ENCODE results near the gene KCNH6. TPM values are rescaled to one million over a fixed set of nuclear protein-coding genes. Genes with fewer than 3 reads are reported as not detected.

The KCNH6 gene
- total RNA-seq, 3 donors from 2014 or later (not counting 1 experiment from before 2014, with no cell fraction given), result not detected

DNA sequence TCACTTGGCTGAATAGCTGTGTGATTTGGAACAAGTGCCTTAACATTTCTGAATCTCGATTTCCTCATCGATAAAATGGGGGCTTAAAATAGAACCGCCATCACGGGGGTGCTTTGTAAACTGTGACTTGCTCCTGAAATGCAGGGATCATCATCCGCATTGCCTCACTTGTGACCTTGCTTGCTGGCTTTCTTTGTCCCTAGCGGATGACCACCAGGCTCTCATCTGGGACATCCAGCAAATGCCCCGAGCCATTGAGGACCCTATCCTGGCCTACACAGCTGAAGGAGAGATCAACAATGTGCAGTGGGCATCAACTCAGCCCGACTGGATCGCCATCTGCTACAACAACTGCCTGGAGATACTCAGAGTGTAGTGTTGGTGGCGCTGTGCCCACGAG is 65.6 kb downstream of the KCNH6 start:
- peaks cover 7% of the 10 kb centered on the region for H3K4me1 ChIP-seq (ENCODE audit: control insufficient read depth, insufficient read depth, low read length)
- no peak for DNase-seq
- 92% methylated on average over 11 of the region's 11 CpGs for WGBS (ENCODE audit: insufficient coverage)
- no peak overlapping the region for H3K27ac ChIP-seq (ENCODE audit: low read length)
- Mint-ChIP-seq H3K4me3 (no peak overlapping the region), H3K9me3 (no peaks in the 10 kb centered on the region), H3K4me1 (peaks cover 17 to 33% of the 10 kb centered on the region in 2 donors), H3K27ac (no peak overlapping the region), H3K36me3 (peaks cover 12% of the 10 kb centered on the region), H3K27me3 (ENCODE audit: low read depth in 2 of 2) (no peaks in the 10 kb centered on the region)
- H3K4me3 ChIP-seq (ENCODE audit: low read length), result no peak overlapping the region
- no peaks in the 10 kb centered on the region for H3K27me3 ChIP-seq (ENCODE audit: control insufficient read depth, insufficient read depth, low read length)
- intact Hi-C loops (cut with micrococcal nuclease), result no loop called here
- H3K9me3 ChIP-seq (ENCODE audit: control insufficient read depth, insufficient read depth, low read length), result no peaks in the 10 kb centered on the region
- TF ChIP-seq, protein P1, sequence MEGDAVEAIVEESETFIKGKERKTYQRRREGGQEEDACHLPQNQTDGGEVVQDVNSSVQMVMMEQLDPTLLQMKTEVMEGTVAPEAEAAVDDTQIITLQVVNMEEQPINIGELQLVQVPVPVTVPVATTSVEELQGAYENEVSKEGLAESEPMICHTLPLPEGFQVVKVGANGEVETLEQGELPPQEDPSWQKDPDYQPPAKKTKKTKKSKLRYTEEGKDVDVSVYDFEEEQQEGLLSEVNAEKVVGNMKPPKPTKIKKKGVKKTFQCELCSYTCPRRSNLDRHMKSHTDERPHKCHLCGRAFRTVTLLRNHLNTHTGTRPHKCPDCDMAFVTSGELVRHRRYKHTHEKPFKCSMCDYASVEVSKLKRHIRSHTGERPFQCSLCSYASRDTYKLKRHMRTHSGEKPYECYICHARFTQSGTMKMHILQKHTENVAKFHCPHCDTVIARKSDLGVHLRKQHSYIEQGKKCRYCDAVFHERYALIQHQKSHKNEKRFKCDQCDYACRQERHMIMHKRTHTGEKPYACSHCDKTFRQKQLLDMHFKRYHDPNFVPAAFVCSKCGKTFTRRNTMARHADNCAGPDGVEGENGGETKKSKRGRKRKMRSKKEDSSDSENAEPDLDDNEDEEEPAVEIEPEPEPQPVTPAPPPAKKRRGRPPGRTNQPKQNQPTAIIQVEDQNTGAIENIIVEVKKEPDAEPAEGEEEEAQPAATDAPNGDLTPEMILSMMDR (IDR thresholded peaks at IDR 0.05), result no peak
- H3K36me3 ChIP-seq (ENCODE audit: control insufficient read depth, insufficient read depth, low read length), result peaks cover 54% of the 10 kb centered on the region
- no peak for ATAC-seq

DNA sequence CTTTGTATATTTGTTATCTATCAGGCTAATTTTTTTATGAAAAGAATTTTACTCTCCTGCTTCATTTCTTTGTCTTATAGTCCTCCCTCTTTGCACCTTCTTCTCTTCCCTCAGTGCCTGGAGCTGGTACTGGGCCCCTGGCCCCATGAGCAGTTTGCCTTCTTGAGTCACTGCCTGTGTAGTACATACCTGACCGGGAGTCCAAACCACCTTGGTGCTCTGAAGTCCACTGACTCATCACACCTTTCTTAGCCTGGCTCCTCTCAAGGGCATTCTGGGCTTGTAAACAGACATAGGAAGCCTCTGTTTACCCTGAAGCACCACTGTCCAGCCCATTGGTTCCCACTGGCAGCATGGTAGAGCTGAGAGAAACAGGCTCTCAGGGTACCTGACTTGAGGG is 66.5 kb downstream of the KCNH6 start:
- TF ChIP-seq, protein P1 (IDR thresholded peaks at IDR 0.05), result no peak
- intact Hi-C loops (cut with micrococcal nuclease), result no loop called here
- H3K36me3 Mint-ChIP-seq, result peaks cover 12% of the 10 kb centered on the region
- Histone ChIP-seq H3K36me3 (ENCODE audit: control insufficient read depth, insufficient read depth, low read length) (peaks cover 56% of the 10 kb centered on the region), H3K4me3 (ENCODE audit: low read length) (no peak overlapping the region), H3K27me3 (ENCODE audit: control insufficient read depth, insufficient read depth, low read length) (no peaks in the 10 kb centered on the region), H3K27ac (ENCODE audit: low read length) (no peak overlapping the region), H3K9me3 (ENCODE audit: control insufficient read depth, insufficient read depth, low read length) (no peaks in the 10 kb centered on the region), H3K4me1 (ENCODE audit: control insufficient read depth, insufficient read depth, low read length) (peaks cover 7% of the 10 kb centered on the region)
- no peak overlapping the region for H3K27ac Mint-ChIP-seq
- 96% methylated on average over 1 of the region's 1 CpG for WGBS (ENCODE audit: insufficient coverage)
- H3K4me3 Mint-ChIP-seq, result no peak overlapping the region
- H3K4me1 Mint-ChIP-seq, result peaks cover 17 to 33% of the 10 kb centered on the region in 2 donors
- ATAC-seq (no peak), DNase-seq (no peak)
- H3K27me3 Mint-ChIP-seq (ENCODE audit: low read depth in 2 of 2), result no peaks in the 10 kb centered on the region
- H3K9me3 Mint-ChIP-seq, result no peaks in the 10 kb centered on the region

DNA sequence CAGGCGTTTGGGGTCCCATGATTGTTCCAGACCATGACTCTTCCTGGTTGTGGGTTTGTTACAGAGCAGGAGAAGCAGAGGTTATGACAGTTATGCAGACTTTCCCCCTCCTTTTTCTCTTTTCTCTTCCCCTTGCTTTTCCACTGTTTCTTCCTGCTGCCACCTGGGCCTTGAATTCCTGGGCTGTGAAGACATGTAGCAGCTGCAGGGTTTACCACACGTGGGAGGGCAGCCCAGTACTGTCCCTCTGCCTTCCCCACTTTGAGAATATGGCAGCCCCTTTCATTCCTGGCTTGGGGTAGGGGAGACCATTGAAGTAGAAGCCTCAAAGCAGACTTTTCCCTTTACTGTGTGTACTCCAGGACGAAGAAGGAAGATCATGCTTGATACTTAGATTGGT is 69.6 kb downstream of the KCNH6 start:
- no peaks in the 10 kb centered on the region for H3K27me3 Mint-ChIP-seq (ENCODE audit: low read depth in 2 of 2)
- H3K4me3 Mint-ChIP-seq, result no peak overlapping the region
- H3K4me1 ChIP-seq (ENCODE audit: control insufficient read depth, insufficient read depth, low read length), result peaks cover 5% of the 10 kb centered on the region
- no peak overlapping the region for H3K27ac ChIP-seq (ENCODE audit: low read length)
- no peaks in the 10 kb centered on the region for H3K9me3 Mint-ChIP-seq
- peaks cover 17 to 27% of the 10 kb centered on the region in 2 donors for H3K4me1 Mint-ChIP-seq
- TF ChIP-seq, protein P1 (IDR thresholded peaks at IDR 0.05), result no peak
- H3K36me3 Mint-ChIP-seq, result peaks cover 12% of the 10 kb centered on the region
- H3K4me3 ChIP-seq (ENCODE audit: low read length), result no peak overlapping the region
- peaks cover 39% of the 10 kb centered on the region for H3K36me3 ChIP-seq (ENCODE audit: control insufficient read depth, insufficient read depth, low read length)
- DNase-seq, result no peak
- H3K27ac Mint-ChIP-seq, result no peak overlapping the region
- H3K27me3 ChIP-seq (ENCODE audit: control insufficient read depth, insufficient read depth, low read length), result no peaks in the 10 kb centered on the region
- intact Hi-C loops (cut with micrococcal nuclease), result no loop called here
- ATAC-seq, result no peak
- no peaks in the 10 kb centered on the region for H3K9me3 ChIP-seq (ENCODE audit: control insufficient read depth, insufficient read depth, low read length)
- WGBS (ENCODE audit: insufficient coverage), result 97% methylated on average over 2 of the region's 3 CpGs

DNA sequence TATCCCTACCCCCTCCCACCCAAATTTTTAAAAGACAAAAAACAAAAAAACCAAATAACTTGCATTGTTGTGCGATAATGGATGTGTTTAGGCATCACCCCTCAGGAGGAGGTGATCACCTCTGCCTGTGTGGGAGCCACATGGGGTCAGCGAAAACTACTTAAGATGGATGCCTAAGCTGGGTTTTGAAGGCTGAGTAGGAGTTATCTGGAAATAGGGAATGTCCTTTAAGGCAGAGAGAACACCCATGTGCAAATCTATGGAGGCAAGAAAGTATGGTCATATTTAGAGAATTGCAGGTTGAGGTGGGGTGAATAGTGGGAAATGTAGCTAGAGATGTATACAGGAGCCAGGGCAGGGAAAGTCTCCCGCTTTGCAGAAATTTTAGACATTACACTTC is 72.0 kb downstream of the KCNH6 start:
- H3K4me1 ChIP-seq (ENCODE audit: control insufficient read depth, insufficient read depth, low read length), result peaks cover 15% of the 10 kb centered on the region
- no peak overlapping the region for H3K27ac ChIP-seq (ENCODE audit: low read length)
- no peak overlapping the region for H3K4me3 ChIP-seq (ENCODE audit: low read length)
- 100% methylated on average over 3 of the region's 3 CpGs for WGBS (ENCODE audit: insufficient coverage)
- peaks cover under 1% of the 10 kb centered on the region for H3K36me3 Mint-ChIP-seq
- H3K27me3 Mint-ChIP-seq (ENCODE audit: low read depth in 2 of 2), result no peaks in the 10 kb centered on the region
- H3K9me3 Mint-ChIP-seq, result no peaks in the 10 kb centered on the region
- no peaks in the 10 kb centered on the region for H3K9me3 ChIP-seq (ENCODE audit: control insufficient read depth, insufficient read depth, low read length)
- TF ChIP-seq, protein P1 (IDR thresholded peaks at IDR 0.05), result no peak
- ATAC-seq (no peak), DNase-seq (no peak)
- peaks cover 34 to 38% of the 10 kb centered on the region in 2 donors for H3K4me1 Mint-ChIP-seq
- intact Hi-C loops (cut with micrococcal nuclease), result no loop called here
- peaks cover 22% of the 10 kb centered on the region for H3K36me3 ChIP-seq (ENCODE audit: control insufficient read depth, insufficient read depth, low read length)
- H3K27me3 ChIP-seq (ENCODE audit: control insufficient read depth, insufficient read depth, low read length), result no peaks in the 10 kb centered on the region
- no peak overlapping the region for H3K4me3 Mint-ChIP-seq
- H3K27ac Mint-ChIP-seq, result peak overlapping the region in 1 of 2 donors; percentile 23
